ENCODE results near the gene UNC45B. TPM values are rescaled to one million over a fixed set of nuclear protein-coding genes. Genes with fewer than 3 reads are reported as not detected.

UNC45B gene
- polyA plus RNA-seq, 1 donor from 2014 or later: not detected

- no peaks in the 10 kb centered on the region for H3K27me3 ChIP-seq (ENCODE audit: insufficient read depth, low read depth, low read length)
- no peaks in the 10 kb centered on the region for H3F3A ChIP-seq (ENCODE audit: insufficient read depth, low read length, poor library complexity, severe bottlenecking)
- H2AFZ ChIP-seq (ENCODE audit: low read depth, low read length): no peak overlapping the region
- no peak overlapping the region for H3K4me3 ChIP-seq (ENCODE audit: low read length)
- H3K9me3 ChIP-seq (ENCODE audit: low read length): no peaks in the 10 kb centered on the region
- no peak overlapping the region for H3K27ac ChIP-seq (ENCODE audit: low read length)
- no peaks in the 10 kb centered on the region for H3K36me3 ChIP-seq (ENCODE audit: insufficient read depth, low read length)
- H3K9me2 ChIP-seq (ENCODE audit: insufficient read depth, low read length): no peaks in the 10 kb centered on the region
- H3K79me2 ChIP-seq (replicated peaks; ENCODE audit: insufficient read depth, low read length): no peaks in the 10 kb centered on the region
- H3K4me2 ChIP-seq (ENCODE audit: low read length): no peak overlapping the region
- no peaks in the 10 kb centered on the region for H4K20me1 ChIP-seq (ENCODE audit: insufficient read depth)
- TF ChIP-seq CTCF (IDR thresholded peaks at IDR 0.05; ENCODE audit: poor library complexity, severe bottlenecking): no peak
- no peak for TF ChIP-seq SMC3 (conservative IDR thresholded peaks at IDR 0.05; ENCODE audit: poor library complexity)
- TF ChIP-seq MXI1 (conservative IDR thresholded peaks at IDR 0.05; ENCODE audit: poor library complexity, severe bottlenecking): no peak
- no peak for TF ChIP-seq REST (IDR thresholded peaks at IDR 0.05; ENCODE audit: borderline replicate concordance)
- TF ChIP-seq POLR2AphosphoS5 (IDR thresholded peaks at IDR 0.05): no peak
- no peak for TF ChIP-seq EZH2 (IDR thresholded peaks at IDR 0.05; ENCODE audit: borderline replicate concordance, insufficient read depth, low read length, poor library complexity, severe bottlenecking)
- H3K9ac ChIP-seq (ENCODE audit: low read length): no peak overlapping the region
Measured at GRCh38 chr17:35213412-35213940, 65.9 kb downstream of the UNC45B start.

- H3K9me2 ChIP-seq (ENCODE audit: insufficient read depth, low read length): no peaks in the 10 kb centered on the region
- H3K27ac ChIP-seq (ENCODE audit: low read length): no peak overlapping the region
- H3K36me3 ChIP-seq (ENCODE audit: insufficient read depth, low read length): no peaks in the 10 kb centered on the region
- H2AFZ ChIP-seq (ENCODE audit: low read depth, low read length): no peak overlapping the region
- H3K79me2 ChIP-seq (replicated peaks; ENCODE audit: insufficient read depth, low read length): no peaks in the 10 kb centered on the region
- H3K9ac ChIP-seq (ENCODE audit: low read length): no peak overlapping the region
- H3K27me3 ChIP-seq (ENCODE audit: insufficient read depth, low read depth, low read length): no peaks in the 10 kb centered on the region
- no peak for TF ChIP-seq MXI1 (conservative IDR thresholded peaks at IDR 0.05; ENCODE audit: poor library complexity, severe bottlenecking)
- no peak for TF ChIP-seq CTCF (IDR thresholded peaks at IDR 0.05; ENCODE audit: poor library complexity, severe bottlenecking)
- TF ChIP-seq SMC3 (conservative IDR thresholded peaks at IDR 0.05; ENCODE audit: poor library complexity): no peak
- no peak for TF ChIP-seq EZH2 (IDR thresholded peaks at IDR 0.05; ENCODE audit: borderline replicate concordance, insufficient read depth, low read length, poor library complexity, severe bottlenecking)
- no peak for TF ChIP-seq REST (IDR thresholded peaks at IDR 0.05; ENCODE audit: borderline replicate concordance)
- no peak for TF ChIP-seq POLR2AphosphoS5 (IDR thresholded peaks at IDR 0.05)
- no peaks in the 10 kb centered on the region for H3F3A ChIP-seq (ENCODE audit: insufficient read depth, low read length, poor library complexity, severe bottlenecking)
- no peak overlapping the region for H3K4me3 ChIP-seq (ENCODE audit: low read length)
- no peak overlapping the region for H3K4me2 ChIP-seq (ENCODE audit: low read length)
- H4K20me1 ChIP-seq (ENCODE audit: insufficient read depth): no peaks in the 10 kb centered on the region
- no peaks in the 10 kb centered on the region for H3K9me3 ChIP-seq (ENCODE audit: low read length)
Measured at GRCh38 chr17:35214192-35214591, 66.6 kb downstream of the UNC45B start.
